Measurements from ENCODE around the gene SERBP1.

Gene SERBP1

GRCh38 chr1:67399199-67399993 is 30.8 kb downstream of the SERBP1 start:
- TF ChIP-seq CTCF (IDR thresholded peaks at IDR 0.05; ENCODE audit: low read depth, low read length, missing control alignments) = no peak
- no peak for DNase-seq (ENCODE audit: extremely low read depth, low read depth)
- no peak overlapping the region for H3K4me3 ChIP-seq (replicated peaks; ENCODE audit: low read depth, low read length)

DNA sequence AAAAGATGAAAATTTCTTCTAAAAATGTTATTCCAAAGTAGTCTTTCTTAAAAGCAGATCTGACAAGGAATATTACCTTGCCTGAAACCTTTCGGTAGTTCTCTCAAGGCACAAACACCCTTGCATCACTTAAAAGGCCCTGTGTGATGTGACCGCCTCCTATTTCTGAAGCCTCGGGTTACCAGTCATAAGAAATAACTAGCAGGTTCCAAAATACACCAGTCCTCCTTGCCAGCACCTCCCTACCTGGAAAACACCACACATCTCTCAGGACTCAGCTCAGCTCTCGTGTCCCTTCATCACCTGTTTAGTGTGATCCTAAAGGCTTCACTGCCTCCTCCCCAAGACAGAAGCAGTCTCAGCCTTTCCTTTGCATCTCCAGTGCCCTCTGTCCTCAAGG is 35.7 kb downstream of the SERBP1 start:
- no peak overlapping the region for H3K4me3 ChIP-seq (replicated peaks; ENCODE audit: low read depth, low read length)
- DNase-seq (ENCODE audit: extremely low read depth, low read depth) = no peak
- TF ChIP-seq CTCF (IDR thresholded peaks at IDR 0.05; ENCODE audit: low read depth, low read length, missing control alignments) = no peak

GRCh38 chr1:67393737-67394136 is 36.5 kb downstream of the SERBP1 start:
- DNase-seq (ENCODE audit: extremely low read depth, low read depth) = no peak
- TF ChIP-seq CTCF (IDR thresholded peaks at IDR 0.05; ENCODE audit: low read depth, low read length, missing control alignments) = no peak
- no peak overlapping the region for H3K4me3 ChIP-seq (replicated peaks; ENCODE audit: low read depth, low read length)

- DNase-seq (ENCODE audit: extremely low read depth, low read depth) = no peak
- no peak for TF ChIP-seq CTCF (IDR thresholded peaks at IDR 0.05; ENCODE audit: low read depth, low read length, missing control alignments)
Measured at GRCh38 chr1:67393240-67393639, 37.0 kb downstream of the SERBP1 start.

DNA sequence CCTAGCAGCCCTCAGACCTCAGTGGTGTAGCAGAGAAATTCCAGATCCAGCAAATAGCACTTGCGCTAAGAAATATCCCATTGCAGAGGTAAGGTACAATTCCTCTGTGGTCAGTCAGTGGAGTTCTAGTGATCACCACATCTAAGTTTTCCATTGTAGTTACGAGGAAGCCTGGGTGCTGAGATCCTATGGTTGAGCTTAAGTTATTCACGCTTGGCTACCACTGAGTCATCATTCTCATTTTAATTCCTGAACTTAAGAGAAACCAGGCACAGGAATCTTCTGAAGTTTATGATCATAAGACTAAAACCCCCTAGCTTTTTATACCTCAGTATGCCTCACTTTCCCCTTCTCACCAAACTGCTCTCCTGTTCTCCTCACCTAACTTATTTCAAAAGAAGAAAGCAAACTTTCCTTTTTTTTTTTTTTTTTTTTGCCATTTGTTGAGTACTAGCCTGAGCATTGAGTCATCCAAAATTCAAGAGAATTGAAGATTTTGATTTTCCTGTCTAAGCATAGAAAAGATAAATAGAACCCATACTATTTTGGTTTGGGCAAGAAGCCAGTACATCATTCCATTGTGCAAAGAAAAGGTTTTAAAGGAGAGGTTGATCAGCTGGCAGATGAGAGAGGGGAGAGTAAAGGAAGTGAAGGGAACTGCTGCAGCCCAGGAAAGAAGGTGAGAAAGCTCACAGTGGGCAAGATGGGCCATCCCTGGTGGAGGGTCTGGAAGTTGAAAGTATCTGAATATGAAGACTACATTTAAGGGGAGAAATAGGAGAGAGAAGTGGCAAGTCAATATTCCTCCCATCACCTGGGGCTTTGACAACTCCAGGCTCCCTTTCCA is 39.9 kb downstream of the SERBP1 start:
- no peak for DNase-seq (ENCODE audit: extremely low read depth, low read depth)
- no peak for TF ChIP-seq CTCF (IDR thresholded peaks at IDR 0.05; ENCODE audit: low read depth, low read length, missing control alignments)
- no peak overlapping the region for H3K4me3 ChIP-seq (replicated peaks; ENCODE audit: low read depth, low read length)

More at GRCh38 chr1:67393240-67393639, 37.0 kb downstream of the SERBP1 start:
- H3K4me3 ChIP-seq (replicated peaks; ENCODE audit: low read depth, low read length) = no peak overlapping the region

DNA sequence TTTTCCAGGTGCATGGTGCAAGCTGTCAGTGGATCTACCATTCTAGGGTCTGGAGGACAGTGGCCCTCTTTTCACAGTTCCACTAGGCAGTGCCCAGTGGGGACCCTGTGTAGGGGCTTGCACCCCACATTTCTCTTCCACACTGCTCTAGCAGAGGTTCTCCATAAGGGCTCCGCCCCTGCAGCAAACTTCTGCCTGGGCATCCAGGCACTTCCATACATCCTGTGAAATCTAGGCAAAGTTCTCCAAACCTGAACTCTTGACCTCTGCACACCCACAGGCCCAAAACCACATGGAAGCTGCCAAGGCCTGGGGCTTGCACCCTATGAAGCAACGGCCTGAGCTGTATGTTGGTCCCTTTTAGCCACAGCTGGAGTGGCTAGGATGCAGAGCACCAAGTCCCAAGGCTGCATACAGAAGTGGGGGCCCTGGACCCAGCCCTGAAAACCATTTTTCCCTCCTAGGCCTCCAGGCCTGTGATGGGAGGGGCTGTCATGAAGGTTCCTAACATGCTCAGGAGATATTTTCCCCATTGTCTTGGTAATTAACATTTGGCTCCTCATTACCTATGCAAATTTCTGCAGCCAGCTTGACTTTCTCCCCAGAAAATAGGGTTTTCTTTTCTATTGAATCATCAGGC is 46.1 kb downstream of the SERBP1 start:
- no peak overlapping the region for H3K4me3 ChIP-seq (replicated peaks; ENCODE audit: low read depth, low read length)
- no peak for TF ChIP-seq CTCF (IDR thresholded peaks at IDR 0.05; ENCODE audit: low read depth, low read length, missing control alignments)
- no peak for DNase-seq (ENCODE audit: extremely low read depth, low read depth)

All from HFF-Myc (cell line).